Adrenal gland (tissue), 12 donors: Measurements from ENCODE around the gene FMNL3. TPM values are rescaled to one million over a fixed set of nuclear protein-coding genes. Genes with fewer than 3 reads are reported as not detected.

Source experiments
- DNase-seq, 7 donors: peaks; one replicate each; pipeline ENCODE4 v3.0.0-alpha.2; 2019 to 2020
- H3K27ac ChIP-seq, 5 donors: fragments of 200-600 bp; sonication (generic) in 4 of 5; 1 replicate in 3 of 5; 2 replicates in 2 of 5; pipeline versions ENCODE4 v1.5.1 to v1.8.0; 2016 to 2020; ENCODE audit warnings: mild to moderate bottlenecking in 1 of 5
- H3K27me3 ChIP-seq: fragments of 200-600 bp; 2 replicates; pipeline ENCODE4 v1.8.0; 2021
- H3K36me3 ChIP-seq, 2 donors: fragments of 200-600 bp; replicated peaks in 1 of 2; 1 replicate in 1 of 2; 2 replicates in 1 of 2; pipeline versions ENCODE4 v1.5.1 to v1.8.0; 2018 to 2022
- H3K4me1 ChIP-seq, 2 donors: fragments of 200-600 bp; replicated peaks in 1 of 2; 1 replicate in 1 of 2; 2 replicates in 1 of 2; pipeline versions ENCODE4 v1.5.1 to v1.8.0; 2018 to 2021
- H3K4me3 ChIP-seq, 4 donors: fragments of 200-600 bp; sonication (generic) in 3 of 4; one replicate each; pipeline ENCODE4 v1.5.1; 2016 to 2018
- H3K9me3 ChIP-seq, 3 donors: fragments of 200-600 bp; sonication (generic) in 1 of 3; replicated peaks in 1 of 3; 1 replicate in 2 of 3; 2 replicates in 1 of 3; pipeline versions ENCODE4 v1.5.1 to v1.8.0; 2016 to 2021
- CTCF ChIP-seq, 6 experiments: fragments of 450-650 bp in 4 of 6; fragments of 200-600 bp in 2 of 6; sonication (generic) in 1 of 6; IDR thresholded peaks; 1 replicate in 5 of 6; 2 replicates in 1 of 6; pipeline versions ENCODE4 v1.5.1 to v1.8.0; 2016 to 2021; ENCODE audit warnings: antibody characterized with exemption in 6 of 6, mild to moderate bottlenecking in 2 of 6, moderate library complexity in 1 of 6
- POLR2A ChIP-seq, 2 donors: fragments of 450-650 bp; IDR thresholded peaks; one replicate each; pipeline ENCODE4 v1.6.1; 2017; ENCODE audit warnings: antibody characterized with exemption in 2 of 2, mild to moderate bottlenecking in 2 of 2, moderate library complexity in 1 of 2
- WGBS, 4 donors: extraction: QIAGEN DNeasy Blood & Tissue Kit in 2 of 4; methylation state at CpG; one replicate each; pipeline versions ENCODE4 v1.1.5 to v1.1.7; 2013 to 2017; 5-methylcytosine and 5-hydroxymethylcytosine counted together
- intact Hi-C, 2 donors: fragments of 100-400 bp; cut with DNase I; formaldehyde crosslinking; loops; one replicate each; pipeline versions ENCODE4 v1.14.1 to v1.15.0; 2022 to 2023
- polyA plus RNA-seq, 3 donors: library from polyadenylated mRNA; stranded (reverse); fragments of 200-250 nt in 2 of 3; fragments of 350-450 nt in 1 of 3; fragmentation: Illumina TruSeq in 1 of 3; extraction: RNeasy Lipid Tissue Mini Kit (QIAGEN cat#74804) in 1 of 3; gene quantifications; one replicate each; pipeline ENCODE4 v1.2.3, GENCODE V29; 2013 to 2014
- total RNA-seq, 9 donors: library from RNA; depleted of rRNA in 4 of 9; stranded (reverse); fragments of >200 nt in 4 of 9; fragments of 120-200 nt in 1 of 9; fragmentation: NEBNext Ultra II Directional in 1 of 9; extraction: Animal tissue kit (Norgen Biotek cat#: 25700) in 1 of 9; gene quantifications; one replicate each; pipeline versions ENCODE4 v1.1.0 to v1.2.4, GENCODE V29; 2013 to 2023
- donor health status: healthy with polysubstance abuse.
- donor health status: Bipolar disorder and iron deficiency.
- donor health status: DM: yes; HTN: yes; CAD: no.
- donor health status: DM: no; HTN: no; CAD: no.
- donor health status: DM: no; HTN: no; CAD: no.
- donor health status: DM: yes; HTN: yes; CAD: no.

The FMNL3 gene
- total and polyA plus RNA-seq, 12 donors, result 4.7 to 24.1 (median 15.0) TPM

GRCh38 chr12:49693931-49694444 is 13.2 kb downstream of the FMNL3 start:
- Histone ChIP-seq H3K36me3 (no peaks in the 10 kb centered on the region), H3K9me3 (no peaks in the 10 kb centered on the region), H3K27me3 (no peaks in the 10 kb centered on the region), H3K4me1 (peaks cover 3 to 13% of the 10 kb centered on the region in 2 donors), H3K4me3 (no peak overlapping the region), H3K27ac (no peak overlapping the region)
- DNase-seq, result no peak
- 87 to 92% (median 89%) methylated on average over 8 of the region's 8 CpGs for WGBS, 4 donors
- intact Hi-C loops, result no loop called here
- TF ChIP-seq POLR2A (IDR thresholded peaks at IDR 0.05), result no peak

GRCh38 chr12:49692851-49693250 is 14.4 kb downstream of the FMNL3 start:
- no peak overlapping the region for H3K4me3 ChIP-seq
- 74 to 81% (median 76%) methylated on average over 3 of the region's 3 CpGs for WGBS, 4 donors
- peaks cover 0 to 3% of the 10 kb centered on the region in 2 donors for H3K4me1 ChIP-seq
- intact Hi-C loops, result no loop called here
- H3K27me3 ChIP-seq, result no peaks in the 10 kb centered on the region
- no peaks in the 10 kb centered on the region for H3K9me3 ChIP-seq
- no peak for DNase-seq
- H3K36me3 ChIP-seq, result no peaks in the 10 kb centered on the region
- no peak overlapping the region for H3K27ac ChIP-seq
- TF ChIP-seq POLR2A (IDR thresholded peaks at IDR 0.05) (no peak), CTCF (IDR thresholded peaks at IDR 0.05) (no peak)

- no peaks in the 10 kb centered on the region for H3K27me3 ChIP-seq
- H3K4me3 ChIP-seq, result no peak overlapping the region
- intact Hi-C loops, result no loop called here
- no peak for DNase-seq
- H3K27ac ChIP-seq, result no peak overlapping the region
- H3K4me1 ChIP-seq, result peaks cover 0 to 3% of the 10 kb centered on the region in 2 donors
- H3K36me3 ChIP-seq, result no peaks in the 10 kb centered on the region
- TF ChIP-seq POLR2A (IDR thresholded peaks at IDR 0.05), result no peak
- TF ChIP-seq CTCF (IDR thresholded peaks at IDR 0.05), result no peak
- H3K9me3 ChIP-seq, result no peaks in the 10 kb centered on the region
Observed at GRCh38 chr12:49689785-49690184, 17.4 kb downstream of the FMNL3 start.

GRCh38 chr12:49689237-49689636 is 18.0 kb downstream of the FMNL3 start:
- Histone ChIP-seq H3K36me3 (no peaks in the 10 kb centered on the region), H3K4me3 (no peak overlapping the region), H3K9me3 (no peaks in the 10 kb centered on the region), H3K27ac (no peak overlapping the region), H3K4me1 (peaks cover 0 to 3% of the 10 kb centered on the region in 2 donors), H3K27me3 (no peaks in the 10 kb centered on the region)
- TF ChIP-seq CTCF (IDR thresholded peaks at IDR 0.05) (no peak), POLR2A (IDR thresholded peaks at IDR 0.05) (no peak)
- intact Hi-C loops, result no loop called here
- WGBS, 4 donors, result 78 to 83% (median 82%) methylated on average over 2 of the region's 2 CpGs
- DNase-seq, result no peak

- peaks cover 0 to 3% of the 10 kb centered on the region in 2 donors for H3K4me1 ChIP-seq
- 88 to 100% (median 91%) methylated on average over 1 to 2 of the region's 2 CpGs for whole genome bisulfite sequencing, 4 donors
Observed at GRCh38 chr12:49687941-49688340, 19.3 kb downstream of the FMNL3 start.

More at GRCh38 chr12:49687941-49688340, 19.3 kb downstream of the FMNL3 start:
- Histone ChIP-seq H3K9me3 (no peaks in the 10 kb centered on the region), H3K27me3 (no peaks in the 10 kb centered on the region), H3K4me3 (no peak overlapping the region), H3K27ac (no peak overlapping the region), H3K36me3 (no peaks in the 10 kb centered on the region)
- no peak for DNase-seq
- TF ChIP-seq POLR2A (IDR thresholded peaks at IDR 0.05), result no peak
- no peak for TF ChIP-seq CTCF (IDR thresholded peaks at IDR 0.05)
- intact Hi-C loops, result no loop called here
